Central memory CD8-positive, alpha-beta T cell (primary cell): ENCODE data around the gene CLIC5.

Experiments used
- ATAC-seq: fragments of 150-1000 bp; cut with Tn5 transposase; replicated peaks from 2 replicates; pipeline ENCODE4 v1.10.0; 2022; ENCODE audit warnings: mild to moderate bottlenecking, moderate FRiP score, moderate number of reproducible peaks; ENCODE audit not compliant: poor library complexity, severe bottlenecking; ENCODE audit errors: extremely low read depth
- DNase-seq, 2 donors: peaks; one replicate each; pipeline ENCODE4 v3.0.0; 2021; ENCODE audit warnings: low spot score in 2 of 2
- H3K27ac Mint-ChIP-seq: one replicate; pipeline ENCODE4 v1.8.0; 2022; ENCODE audit warnings: low read depth, mild to moderate bottlenecking, moderate library complexity, mixed read lengths
- H3K27me3 Mint-ChIP-seq: one replicate; pipeline ENCODE4 v1.8.0; 2022; ENCODE audit warnings: mixed read lengths
- H3K36me3 Mint-ChIP-seq: one replicate; pipeline ENCODE4 v1.8.0; 2022; ENCODE audit warnings: mild to moderate bottlenecking, moderate library complexity, mixed read lengths; ENCODE audit not compliant: insufficient read depth
- H3K4me1 Mint-ChIP-seq: one replicate; pipeline ENCODE4 v1.8.0; 2022; ENCODE audit warnings: mixed read lengths
- H3K4me3 Mint-ChIP-seq: one replicate; pipeline ENCODE4 v1.8.0; 2022; ENCODE audit warnings: mild to moderate bottlenecking, moderate library complexity, mixed read lengths
- H3K9me3 Mint-ChIP-seq: one replicate; pipeline ENCODE4 v1.8.0; 2022; ENCODE audit warnings: mixed read lengths

The CLIC5 gene

DNA sequence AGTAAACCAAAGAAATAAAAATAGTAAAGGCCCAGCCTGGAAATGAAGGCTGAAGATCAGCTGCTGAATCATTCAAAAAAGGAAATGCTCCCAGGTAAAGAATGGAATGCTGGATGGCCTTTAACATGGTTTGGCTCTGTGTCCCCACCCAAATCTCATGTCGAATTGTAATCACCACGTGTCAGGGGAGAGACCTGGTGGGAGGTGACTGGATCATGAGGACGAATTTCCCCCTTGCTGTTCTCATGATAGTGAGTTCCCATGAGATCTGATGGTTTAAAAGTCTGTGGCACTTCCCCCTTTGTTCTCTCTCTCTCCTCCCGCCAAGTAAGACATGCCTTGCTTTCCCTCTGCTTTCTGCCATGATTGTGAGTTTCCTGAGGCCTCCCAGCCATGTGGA lies 9.9 kb upstream of the CLIC5 start:
- no peaks in the 10 kb centered on the region for H3K9me3 Mint-ChIP-seq
- ATAC-seq (no peak), DNase-seq (no peak)
- no peak overlapping the region for H3K4me3 Mint-ChIP-seq
- H3K36me3 Mint-ChIP-seq, result no peaks in the 10 kb centered on the region
- H3K4me1 Mint-ChIP-seq, result no peaks in the 10 kb centered on the region
- H3K27me3 Mint-ChIP-seq, result peaks cover 10% of the 10 kb centered on the region
- H3K27ac Mint-ChIP-seq, result no peak overlapping the region

DNA sequence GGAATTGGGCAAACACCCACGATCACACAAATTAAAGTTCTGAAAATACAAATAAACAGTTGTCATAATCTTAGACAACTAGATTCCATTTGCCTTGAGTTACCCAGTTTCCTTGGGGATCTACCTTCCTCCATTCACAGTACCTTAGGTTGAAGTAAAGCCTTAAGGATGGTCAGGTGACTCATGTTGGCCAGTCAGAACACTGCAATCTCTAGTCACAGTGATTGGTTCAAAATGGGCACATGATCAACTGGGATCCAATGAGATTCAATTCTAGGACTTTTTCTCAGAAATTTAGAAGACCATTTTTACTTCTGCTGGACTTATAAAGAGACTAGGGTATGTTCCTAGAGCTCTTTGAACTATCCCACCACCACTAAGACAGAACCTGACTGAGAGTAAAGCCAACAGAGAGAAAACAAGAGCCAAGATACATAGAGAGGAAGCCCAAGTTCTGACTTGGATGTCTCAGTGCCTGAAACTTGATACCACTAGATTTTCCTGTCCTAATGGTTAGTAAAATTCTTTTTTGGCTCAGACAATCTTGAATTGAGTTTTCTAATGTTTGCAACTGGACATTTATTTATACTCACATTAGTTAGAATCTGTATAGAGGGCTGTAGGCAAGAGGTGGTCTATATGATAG lies 8.6 kb upstream of the CLIC5 start:
- DNase-seq, result no peak
- Mint-ChIP-seq H3K9me3 (no peaks in the 10 kb centered on the region), H3K27ac (no peak overlapping the region), H3K36me3 (no peaks in the 10 kb centered on the region), H3K4me1 (no peaks in the 10 kb centered on the region), H3K27me3 (no peaks in the 10 kb centered on the region), H3K4me3 (no peak overlapping the region)
- ATAC-seq, result no peak

- no peak for ATAC-seq
- no peak overlapping the region for H3K4me3 Mint-ChIP-seq
- DNase-seq, result no peak
- H3K4me1 Mint-ChIP-seq, result no peaks in the 10 kb centered on the region
- H3K27me3 Mint-ChIP-seq, result no peaks in the 10 kb centered on the region
- H3K9me3 Mint-ChIP-seq, result no peaks in the 10 kb centered on the region
- no peak overlapping the region for H3K27ac Mint-ChIP-seq
- H3K36me3 Mint-ChIP-seq, result no peaks in the 10 kb centered on the region
These were observed 7.7 kb upstream of the CLIC5 start for GRCh38 chr6:46023216-46023915.

DNA sequence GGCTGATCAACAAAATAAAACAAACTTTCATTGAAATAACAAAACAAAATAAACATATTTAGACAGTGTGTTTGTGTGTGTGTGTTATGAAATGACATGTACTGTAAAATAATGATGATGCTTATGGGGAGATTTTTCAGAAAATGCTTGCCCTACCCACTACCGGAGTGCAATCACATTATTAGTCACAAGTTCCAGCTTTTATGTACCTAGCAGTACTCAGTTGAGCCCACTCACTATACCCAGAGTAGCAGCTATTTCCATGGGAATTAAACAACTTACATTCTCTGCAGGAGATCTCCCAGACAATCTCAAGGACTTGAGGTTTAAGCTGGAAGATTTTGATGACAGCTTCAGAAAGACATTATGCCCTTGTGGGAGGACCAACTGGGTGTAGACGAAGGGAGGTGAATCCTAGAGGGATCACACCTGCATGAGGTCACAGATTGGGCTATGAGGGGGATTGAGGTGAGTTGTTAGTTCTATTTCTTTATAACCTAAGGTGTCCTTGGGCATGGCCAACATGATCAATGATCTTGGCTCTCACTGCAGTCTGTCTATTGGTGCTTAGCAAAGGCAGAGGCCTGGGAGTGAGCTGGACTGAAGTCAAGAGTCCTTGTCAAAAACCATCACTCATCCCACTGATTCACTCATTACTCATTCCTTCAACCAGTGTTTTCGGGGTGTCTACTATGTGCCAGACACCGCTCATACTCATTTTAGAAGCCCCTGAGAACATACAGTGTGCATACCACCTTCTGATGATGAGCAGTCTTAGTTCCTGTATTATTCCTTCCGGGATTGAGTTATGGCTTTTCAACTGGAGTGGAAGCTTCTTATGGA lies 6.7 kb upstream of the CLIC5 start:
- DNase-seq (no peak), ATAC-seq (no peak)
- Mint-ChIP-seq H3K27ac (no peak overlapping the region), H3K36me3 (no peaks in the 10 kb centered on the region), H3K4me3 (no peak overlapping the region), H3K27me3 (peaks cover 8% of the 10 kb centered on the region), H3K9me3 (no peaks in the 10 kb centered on the region), H3K4me1 (no peaks in the 10 kb centered on the region)

DNA sequence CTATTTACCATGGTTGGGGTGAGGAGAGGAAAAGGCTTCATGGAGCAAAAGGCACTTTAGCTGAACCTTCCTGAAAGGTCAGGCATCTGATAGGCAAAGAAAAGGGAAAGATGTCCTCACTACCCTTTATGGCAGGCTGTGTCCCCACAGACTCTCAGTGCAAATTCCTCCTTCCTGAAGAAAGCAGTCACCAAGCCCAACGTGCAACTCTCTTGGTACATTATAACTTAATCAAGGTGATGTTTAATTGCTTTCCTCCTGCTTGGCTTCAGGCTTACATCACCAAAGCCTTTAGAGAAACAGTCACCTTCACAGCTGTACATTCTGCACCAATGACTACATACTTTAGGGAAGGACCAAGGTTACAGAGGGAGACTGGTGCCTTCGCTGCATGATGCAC lies 2.1 kb upstream of the CLIC5 start:
- Mint-ChIP-seq H3K4me3 (no peak overlapping the region), H3K4me1 (peaks cover 21% of the 10 kb centered on the region), H3K27me3 (peaks cover 17% of the 10 kb centered on the region), H3K27ac (no peak overlapping the region), H3K9me3 (peaks cover 5% of the 10 kb centered on the region), H3K36me3 (peaks cover 7% of the 10 kb centered on the region)
- no peak for DNase-seq
- ATAC-seq, result no peak

GRCh38 chr6:46016063-46016608 lies 476 bp upstream of the CLIC5 start:
- peaks cover 17% of the 10 kb centered on the region for H3K27me3 Mint-ChIP-seq
- ATAC-seq (no peak), DNase-seq (no peak)
- H3K36me3 Mint-ChIP-seq, result peaks cover 10% of the 10 kb centered on the region
- H3K9me3 Mint-ChIP-seq, result peaks cover 5% of the 10 kb centered on the region
- H3K4me3 Mint-ChIP-seq, result peak overlapping the region; percentile 86
- peak overlapping the region; percentile 85 for H3K27ac Mint-ChIP-seq
- H3K4me1 Mint-ChIP-seq, result peaks cover 34% of the 10 kb centered on the region

- peaks cover 17% of the 10 kb centered on the region for H3K27me3 Mint-ChIP-seq
- DNase-seq (no peak), ATAC-seq (no peak)
- H3K4me3 Mint-ChIP-seq, result peak overlapping the region; percentile 86
- peak overlapping the region; percentile 85 for H3K27ac Mint-ChIP-seq
- H3K4me1 Mint-ChIP-seq, result peaks cover 45% of the 10 kb centered on the region
- peaks cover 5% of the 10 kb centered on the region for H3K9me3 Mint-ChIP-seq
- H3K36me3 Mint-ChIP-seq, result peaks cover 10% of the 10 kb centered on the region
These were observed 1.0 kb downstream of the CLIC5 start for GRCh38 chr6:46014511-46015118.

DNA sequence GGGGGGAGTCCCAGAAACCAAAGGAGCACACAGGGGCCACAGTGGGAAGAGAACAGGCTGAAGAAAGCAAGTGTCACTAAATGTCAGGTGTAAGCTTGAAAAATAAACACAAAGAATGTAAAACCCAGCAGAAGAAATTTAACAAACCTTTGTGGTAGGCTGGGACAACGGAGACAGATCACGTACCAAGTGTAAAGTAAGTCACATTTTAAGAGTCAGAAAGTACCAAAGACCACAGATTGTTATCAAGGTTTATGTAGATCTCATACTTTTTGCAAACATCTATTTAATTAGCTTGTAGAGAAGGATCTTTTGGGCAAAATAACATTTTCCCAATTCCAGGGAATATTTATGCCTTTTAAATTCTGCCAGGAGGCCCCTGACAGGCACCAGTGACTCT lies 1.6 kb downstream of the CLIC5 start:
- ATAC-seq, result peak; percentile 34
- Mint-ChIP-seq H3K4me1 (peaks cover 45% of the 10 kb centered on the region), H3K27me3 (peaks cover 17% of the 10 kb centered on the region)

GRCh38 chr6:46013639-46014038 lies 2.0 kb downstream of the CLIC5 start:
- H3K27ac Mint-ChIP-seq, result peak overlapping the region; percentile 85

More for the DNA sequence above, 1.6 kb downstream of the CLIC5 start:
- peaks cover 10% of the 10 kb centered on the region for H3K36me3 Mint-ChIP-seq
- peak overlapping the region; percentile 85 for H3K27ac Mint-ChIP-seq
- no peak for DNase-seq
- peaks cover 5% of the 10 kb centered on the region for H3K9me3 Mint-ChIP-seq
- peak overlapping the region; percentile 86 for H3K4me3 Mint-ChIP-seq

DNA sequence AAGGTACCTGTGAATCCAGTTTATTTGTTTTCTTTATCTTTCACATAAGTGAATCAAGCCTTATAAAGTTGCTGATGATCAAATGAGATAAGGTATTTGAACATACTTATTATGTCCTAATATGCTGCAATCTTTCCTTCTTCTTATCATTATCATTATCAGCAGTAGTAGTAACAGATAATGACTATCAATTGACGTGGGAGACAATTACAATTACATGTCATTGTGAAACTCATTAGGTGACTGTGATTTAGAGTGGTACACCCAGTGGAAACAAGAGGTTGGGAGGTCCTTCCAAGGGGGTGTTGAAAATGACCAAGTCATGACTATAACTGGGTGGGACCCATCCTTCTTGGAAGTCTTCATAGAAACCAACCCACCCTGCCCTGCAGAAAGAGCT lies 2.8 kb downstream of the CLIC5 start:
- Mint-ChIP-seq H3K27ac (peak overlapping the region; percentile 85), H3K36me3 (peaks cover 10% of the 10 kb centered on the region), H3K27me3 (peaks cover 14% of the 10 kb centered on the region), H3K9me3 (peaks cover 5% of the 10 kb centered on the region), H3K4me1 (peaks cover 45% of the 10 kb centered on the region), H3K4me3 (no peak overlapping the region)
- no peak for ATAC-seq
- no peak for DNase-seq

More at GRCh38 chr6:46013639-46014038, 2.0 kb downstream of the CLIC5 start:
- Mint-ChIP-seq H3K9me3 (peaks cover 5% of the 10 kb centered on the region), H3K27me3 (peaks cover 17% of the 10 kb centered on the region), H3K36me3 (peaks cover 10% of the 10 kb centered on the region), H3K4me1 (peaks cover 45% of the 10 kb centered on the region), H3K4me3 (peak overlapping the region; percentile 86)
- ATAC-seq (no peak), DNase-seq (no peak)

- peak; percentile 95 for ATAC-seq
- Mint-ChIP-seq H3K4me1 (peaks cover 41% of the 10 kb centered on the region), H3K9me3 (peaks cover under 1% of the 10 kb centered on the region), H3K27me3 (peaks cover 2% of the 10 kb centered on the region), H3K27ac (peak overlapping the region; percentile 85), H3K4me3 (peak overlapping the region; percentile 71), H3K36me3 (peaks cover 9% of the 10 kb centered on the region)
- DNase-seq, result peak; percentile 38 to 70
These were observed 4.2 kb downstream of the CLIC5 start for GRCh38 chr6:46011188-46012085.
